B cell (primary cell): ENCODE data around the gene LRRN3. TPM values are rescaled to one million over a fixed set of nuclear protein-coding genes. Genes with fewer than 3 reads are reported as not detected.

Experiments used
- ATAC-seq: fragments of 200-7000 bp; cut with Tn5 transposase; one replicate; pipeline ENCODE4 v1.10.0; 2021; ENCODE audit warnings: low read depth, mild to moderate bottlenecking, moderate number of reproducible peaks, moderate library complexity
- CTCF ChIA-PET: fragments of 350-600 bp; sonication (Branson Sonifier 250); formaldehyde crosslinking; loops from one replicate; lab custom pipeline; 2021; ENCODE audit warnings: antibody characterized with exemption, inconsistent platforms; lab: Charles Lee
- POLR2A ChIA-PET: fragments of 350-600 bp; sonication (Branson Sonifier 250); formaldehyde crosslinking; loops from one replicate; lab custom pipeline; 2021; ENCODE audit warnings: antibody characterized with exemption; lab: Charles Lee
- DNase-seq: peaks from one replicate; pipeline ENCODE4 v3.0.0; 2013
- H2AFZ ChIP-seq: 2 replicates; pipeline ENCODE4 v1.6.1; 2012; ENCODE audit warnings: mild to moderate bottlenecking, low read depth, low read length; ENCODE audit not compliant: insufficient read depth, poor library complexity, severe bottlenecking
- H3K27ac ChIP-seq, 2 donors: 1 replicate in 1 of 2; 2 replicates in 1 of 2; pipeline ENCODE4 v1.5.1; 2012 to 2013; ENCODE audit warnings: low read length in 2 of 2, mild to moderate bottlenecking in 2 of 2, moderate library complexity in 1 of 2
- H3K27me3 ChIP-seq, 4 experiments: fragments of 200-600 bp in 1 of 4; sonication (generic) in 1 of 4; replicated peaks in 1 of 4; 1 replicate in 2 of 4; 2 replicates in 2 of 4; pipeline versions ENCODE4 v1.6.1 to v1.7.0; 2013 to 2016; ENCODE audit warnings: low read length in 3 of 4, mild to moderate bottlenecking in 2 of 4, mixed read lengths in 1 of 4, moderate library complexity in 1 of 4; ENCODE audit not compliant: insufficient read depth in 4 of 4, control insufficient read depth in 3 of 4; ENCODE audit errors: control extremely low read depth in 1 of 4
- H3K36me3 ChIP-seq, 2 experiments: replicated peaks in 1 of 2; 1 replicate in 1 of 2; 2 replicates in 1 of 2; pipeline versions ENCODE4 v1.6.1 to v1.7.1; 2013; ENCODE audit warnings: low read length in 1 of 2; ENCODE audit not compliant: insufficient read depth in 2 of 2, control insufficient read depth in 1 of 2; ENCODE audit errors: control extremely low read depth in 1 of 2, extremely low read depth in 1 of 2
- H3K4me1 ChIP-seq, 2 donors: fragments of 200-600 bp in 1 of 2; sonication (generic) in 1 of 2; 1 replicate in 1 of 2; 2 replicates in 1 of 2; pipeline versions ENCODE4 v1.5.1 to v1.6.1; 2013 to 2017; ENCODE audit warnings: low read length in 2 of 2; ENCODE audit not compliant: control insufficient read depth in 2 of 2, insufficient read depth in 2 of 2
- H3K4me2 ChIP-seq: replicated peaks from 2 replicates; pipeline ENCODE3; 2012; ENCODE audit warnings: mild to moderate bottlenecking, low read depth, low read length; ENCODE audit not compliant: poor library complexity, severe bottlenecking
- H3K4me3 ChIP-seq, 5 experiments: fragments of 200-600 bp in 1 of 5; sonication (generic) in 1 of 5; 1 replicate in 3 of 5; 2 replicates in 2 of 5; pipeline versions ENCODE4 v1.5.1 to v1.7.0; 2011 to 2016; ENCODE audit warnings: low read length in 4 of 5, mild to moderate bottlenecking in 4 of 5, low read depth in 2 of 5, control low read depth in 1 of 5, moderate library complexity in 1 of 5; ENCODE audit not compliant: insufficient read depth in 1 of 5; ENCODE audit errors: control extremely low read depth in 1 of 5, extremely low read depth in 1 of 5
- H3K79me2 ChIP-seq: fragments of 200-600 bp; sonication (generic); one replicate; pipeline ENCODE4 v1.6.0; 2016; ENCODE audit warnings: low read length; ENCODE audit not compliant: control insufficient read depth, insufficient read depth
- H3K9ac ChIP-seq: fragments of 200-600 bp; sonication (generic); 2 replicates; pipeline ENCODE4 v1.6.1; 2017; ENCODE audit warnings: mild to moderate bottlenecking, low read length, moderate library complexity
- H3K9me3 ChIP-seq, 3 donors: one replicate each; pipeline versions ENCODE4 v1.6.1 to v1.7.1; 2013; ENCODE audit warnings: low read length in 2 of 3; ENCODE audit not compliant: control insufficient read depth in 2 of 3, insufficient read depth in 1 of 3; ENCODE audit errors: control extremely low read depth in 1 of 3
- H4K20me1 ChIP-seq: 2 replicates; pipeline ENCODE4 v1.6.0; 2012; ENCODE audit warnings: mild to moderate bottlenecking, low read length; ENCODE audit not compliant: insufficient read depth, control insufficient read depth, poor library complexity, severe bottlenecking
- H3K27ac Mint-ChIP-seq: one replicate; pipeline ENCODE4 v1.8.0; 2021; ENCODE audit warnings: mixed read lengths
- H3K27me3 Mint-ChIP-seq: one replicate; pipeline ENCODE4 v1.8.0; 2021; ENCODE audit warnings: mixed read lengths
- H3K4me1 Mint-ChIP-seq: one replicate; pipeline ENCODE4 v1.8.0; 2021; ENCODE audit warnings: mixed read lengths
- H3K4me3 Mint-ChIP-seq: one replicate; pipeline ENCODE4 v1.8.0; 2021; ENCODE audit warnings: mixed read lengths
- H3K9me3 Mint-ChIP-seq: one replicate; pipeline ENCODE4 v1.8.0; 2022; ENCODE audit warnings: mixed read lengths; ENCODE audit not compliant: insufficient read depth
- EZH2 ChIP-seq: IDR thresholded peaks from 2 replicates; pipeline ENCODE4 v1.6.1; 2012; ENCODE audit warnings: borderline replicate concordance, low read depth, mild to moderate bottlenecking, moderate library complexity, low read length; ENCODE audit not compliant: insufficient read depth, poor library complexity, severe bottlenecking
- WGBS: methylation state at CpG from one replicate; pipeline ENCODE4 v1.1.5; 2013; ENCODE audit warnings: missing lambda C conversion rate; ENCODE audit not compliant: insufficient coverage; 5-methylcytosine and 5-hydroxymethylcytosine counted together
- intact Hi-C: fragments of 100-400 bp; cut with micrococcal nuclease; formaldehyde crosslinking; loops from one replicate; pipeline ENCODE4 v1.10.0; 2022
- polyA plus RNA-seq: library from polyadenylated mRNA; depleted of rRNA; stranded (reverse); fragments of >200 nt; gene quantifications from 2 replicates; pipeline ENCODE4 v1.2.3, GENCODE V29; 2012
- total RNA-seq, 2 donors: library from RNA; stranded (reverse); fragments of 120-200 nt in 1 of 2; gene quantifications; 1 replicate in 1 of 2; 2 replicates in 1 of 2; pipeline versions ENCODE4 v1.2.3 to v1.2.4, GENCODE V29; 2013 to 2022
- TF ChIP-seq, protein P1 (sequence below): fragments of 200-600 bp; IDR thresholded peaks from one replicate; pipeline ENCODE4 v1.8.0; 2022; ENCODE audit warnings: antibody characterized with exemption, mild to moderate bottlenecking

Gene LRRN3
- total and polyA plus RNA-seq, 2 donors (not counting 1 experiment from before 2014, with no cell fraction given) = 0.03 to 0.20 TPM

DNA sequence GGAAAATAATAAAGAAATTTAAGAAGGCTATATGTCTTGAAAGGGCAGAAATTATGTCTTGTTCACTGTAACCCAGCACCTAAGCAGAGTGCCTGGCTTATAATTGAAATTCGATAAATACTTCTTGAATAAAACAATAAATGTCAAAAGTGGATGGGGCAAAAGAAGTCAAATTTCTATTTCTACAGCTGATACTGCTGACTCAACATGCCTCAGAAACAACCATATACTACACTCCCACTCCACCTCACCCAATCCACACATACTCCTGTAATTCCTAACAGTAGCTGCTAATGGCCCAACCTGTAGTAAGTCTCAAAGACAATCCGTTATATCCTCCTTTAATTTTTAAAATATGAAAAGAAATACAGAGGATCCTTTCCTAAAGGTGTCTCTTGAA is 48.1 kb upstream of the LRRN3 start:
- Histone ChIP-seq H3K4me1 (no peaks in the 10 kb centered on the region), H3K79me2 (no peaks in the 10 kb centered on the region), H3K36me3 (no peaks in the 10 kb centered on the region), H4K20me1 (no peaks in the 10 kb centered on the region), H3K4me3 (no peak overlapping the region), H3K27ac (no peak overlapping the region), H3K27me3 (no peaks in the 10 kb centered on the region), H2AFZ (no peak overlapping the region), H3K4me2 (no peak overlapping the region), H3K9ac (no peak overlapping the region), H3K9me3 (no peaks in the 10 kb centered on the region)
- POLR2A ChIA-PET = no interaction called here
- H3K4me3 Mint-ChIP-seq = no peak overlapping the region
- no peak overlapping the region for H3K27ac Mint-ChIP-seq
- WGBS = no CpG with 5 or more reads among the region's 2 CpGs
- no peak for ATAC-seq
- no peaks in the 10 kb centered on the region for H3K4me1 Mint-ChIP-seq
- CTCF ChIA-PET = no interaction called here
- no peaks in the 10 kb centered on the region for H3K27me3 Mint-ChIP-seq
- no peak for DNase-seq
- no peak for TF ChIP-seq EZH2
- TF ChIP-seq, protein P1, sequence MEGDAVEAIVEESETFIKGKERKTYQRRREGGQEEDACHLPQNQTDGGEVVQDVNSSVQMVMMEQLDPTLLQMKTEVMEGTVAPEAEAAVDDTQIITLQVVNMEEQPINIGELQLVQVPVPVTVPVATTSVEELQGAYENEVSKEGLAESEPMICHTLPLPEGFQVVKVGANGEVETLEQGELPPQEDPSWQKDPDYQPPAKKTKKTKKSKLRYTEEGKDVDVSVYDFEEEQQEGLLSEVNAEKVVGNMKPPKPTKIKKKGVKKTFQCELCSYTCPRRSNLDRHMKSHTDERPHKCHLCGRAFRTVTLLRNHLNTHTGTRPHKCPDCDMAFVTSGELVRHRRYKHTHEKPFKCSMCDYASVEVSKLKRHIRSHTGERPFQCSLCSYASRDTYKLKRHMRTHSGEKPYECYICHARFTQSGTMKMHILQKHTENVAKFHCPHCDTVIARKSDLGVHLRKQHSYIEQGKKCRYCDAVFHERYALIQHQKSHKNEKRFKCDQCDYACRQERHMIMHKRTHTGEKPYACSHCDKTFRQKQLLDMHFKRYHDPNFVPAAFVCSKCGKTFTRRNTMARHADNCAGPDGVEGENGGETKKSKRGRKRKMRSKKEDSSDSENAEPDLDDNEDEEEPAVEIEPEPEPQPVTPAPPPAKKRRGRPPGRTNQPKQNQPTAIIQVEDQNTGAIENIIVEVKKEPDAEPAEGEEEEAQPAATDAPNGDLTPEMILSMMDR = no peak
- no peaks in the 10 kb centered on the region for H3K9me3 Mint-ChIP-seq
- intact Hi-C loops = no loop called here

DNA sequence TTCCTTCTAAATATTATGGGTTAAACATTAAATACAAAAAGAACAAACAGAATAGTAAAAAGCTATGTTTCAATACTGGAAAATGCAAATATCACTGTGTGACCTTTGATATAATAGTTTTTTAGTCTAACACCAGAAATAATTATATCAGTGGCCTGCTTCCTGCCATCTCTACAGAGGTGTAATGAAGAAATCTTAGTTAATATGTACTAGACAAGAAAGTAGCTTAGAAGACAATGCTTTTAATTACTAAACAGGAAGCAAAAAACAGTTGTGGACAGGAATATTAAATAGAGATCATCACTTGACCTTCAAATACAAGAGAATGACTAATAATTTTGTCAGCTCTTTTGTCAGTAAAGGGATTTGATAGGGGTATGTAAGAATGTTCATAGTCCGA is 47.4 kb upstream of the LRRN3 start:
- H3K79me2 ChIP-seq = no peaks in the 10 kb centered on the region
- Mint-ChIP-seq H3K27me3 (no peaks in the 10 kb centered on the region), H3K4me1 (no peaks in the 10 kb centered on the region), H3K4me3 (no peak overlapping the region), H3K27ac (no peak overlapping the region), H3K9me3 (peaks cover 3% of the 10 kb centered on the region)
- H3K9me3 ChIP-seq = no peaks in the 10 kb centered on the region
- no peak overlapping the region for H3K9ac ChIP-seq
- ChIA-PET CTCF (interaction anchor here (0.6 kb wide), 1 partner anchor 9 kb away, joined by 3 read pairs; no protein-coding TSS in a partner anchor), POLR2A (no interaction called here)
- intact Hi-C loops = no loop called here
- H3K4me1 ChIP-seq = no peaks in the 10 kb centered on the region
- TF ChIP-seq EZH2 = no peak
- TF ChIP-seq, protein P1 = no peak
- H3K27me3 ChIP-seq = no peaks in the 10 kb centered on the region
- DNase-seq (no peak), ATAC-seq (no peak)
- H3K36me3 ChIP-seq = no peaks in the 10 kb centered on the region
- no peaks in the 10 kb centered on the region for H4K20me1 ChIP-seq
- H3K4me2 ChIP-seq = no peak overlapping the region
- no peak overlapping the region for H3K27ac ChIP-seq
- no CpG with 5 or more reads among the region's 1 CpG for WGBS
- no peak overlapping the region for H2AFZ ChIP-seq
- H3K4me3 ChIP-seq = no peak overlapping the region
